Caco-2 (cell line): ENCODE data around the gene TTC28. TPM values are rescaled to one million over a fixed set of nuclear protein-coding genes. Genes with fewer than 3 reads are reported as not detected.

Experiments
- BruUV-seq: library from RNA; stranded (reverse); fragments of 400-500 nt; replicated peaks from 2 replicates; lab custom pipeline; 2021; lab: Mats Ljungman, UMichigan
- CTCF ChIA-PET: fragments of 300-600 bp; sonication (Branson Sonifier 250); formaldehyde crosslinking; loops from one replicate; lab custom pipeline; 2022; ENCODE audit warnings: antibody characterized with exemption; lab: Charles Lee
- POLR2A ChIA-PET: fragments of 300-600 bp; sonication (Branson Sonifier 250); formaldehyde crosslinking; loops from one replicate; lab custom pipeline; 2022; ENCODE audit warnings: antibody characterized with exemption; lab: Charles Lee
- DNase-seq, 2 experiments: peaks; one replicate each; pipeline versions ENCODE4 v3.0.0 to v3.0.0-alpha.2; 2020 to 2022
- H3K27me3 ChIP-seq: replicated peaks from 2 replicates; pipeline ENCODE4 v1.6.0; 2011; ENCODE audit warnings: low read length; ENCODE audit not compliant: control insufficient read depth, insufficient read depth
- H3K36me3 ChIP-seq: 2 replicates; pipeline ENCODE4 v1.5.1; 2011; ENCODE audit warnings: low read length; ENCODE audit not compliant: control insufficient read depth, insufficient read depth
- H3K4me1 ChIP-seq: fragments of 250-450 bp; sonication (Bioruptor Pico); 2 replicates; pipeline ENCODE4 v1.5.1; 2020; ENCODE audit warnings: mild to moderate bottlenecking
- H3K4me3 ChIP-seq: 2 replicates; pipeline ENCODE4 v1.5.1; 2011; ENCODE audit warnings: low read depth, mild to moderate bottlenecking, control low read depth, low read length
- H3K9me3 ChIP-seq: fragments of 250-450 bp; sonication (Bioruptor Pico); 2 replicates; pipeline ENCODE4 v1.5.1; 2020; ENCODE audit warnings: mild to moderate bottlenecking, moderate library complexity
- H3K27ac Mint-ChIP-seq: one replicate; pipeline ENCODE4 v1.8.0; 2022; ENCODE audit warnings: mixed read lengths; ENCODE audit not compliant: unreplicated experiment
- H3K27me3 Mint-ChIP-seq: one replicate; pipeline ENCODE4 v1.8.0; 2022; ENCODE audit warnings: mixed read lengths; ENCODE audit not compliant: insufficient read depth, unreplicated experiment
- H3K36me3 Mint-ChIP-seq: one replicate; pipeline ENCODE4 v1.8.0; 2022; ENCODE audit warnings: mild to moderate bottlenecking, mixed read lengths; ENCODE audit not compliant: insufficient read depth, unreplicated experiment
- H3K4me1 Mint-ChIP-seq: one replicate; pipeline ENCODE4 v1.8.0; 2022; ENCODE audit warnings: low read depth, mixed read lengths; ENCODE audit not compliant: unreplicated experiment
- H3K4me3 Mint-ChIP-seq: one replicate; pipeline ENCODE4 v1.8.0; 2022; ENCODE audit warnings: mild to moderate bottlenecking, moderate library complexity, mixed read lengths; ENCODE audit not compliant: unreplicated experiment
- H3K9me3 Mint-ChIP-seq: one replicate; pipeline ENCODE4 v1.8.0; 2022; ENCODE audit warnings: mixed read lengths; ENCODE audit not compliant: unreplicated experiment
- CTCF ChIP-seq, 2 experiments: fragments of 200-600 bp in 1 of 2; IDR thresholded peaks; 1 replicate in 1 of 2; 2 replicates in 1 of 2; pipeline versions ENCODE4 v1.5.1 to v1.8.0; 2011 to 2022; ENCODE audit warnings: antibody characterized with exemption in 1 of 2, control low read depth in 1 of 2, inconsistent platforms in 1 of 2, low read depth in 1 of 2, low read length in 1 of 2, mild to moderate bottlenecking in 1 of 2, moderate library complexity in 1 of 2; ENCODE audit not compliant: insufficient read depth in 1 of 2, severe bottlenecking in 1 of 2, unreplicated experiment in 1 of 2
- intact Hi-C: fragments of 100-400 bp; cut with micrococcal nuclease; formaldehyde crosslinking; loops from one replicate; pipeline ENCODE4 v1.10.0; 2022; ENCODE audit not compliant: unreplicated experiment
- total RNA-seq: library from RNA; stranded (reverse); gene quantifications from 2 replicates; pipeline ENCODE4 v1.2.3, GENCODE V29; 2022

Gene TTC28
- total RNA-seq, 1 experiment from 2014 or later, result 12.0 TPM

- no peaks in the 10 kb centered on the region for H3K27me3 Mint-ChIP-seq
- H3K4me1 Mint-ChIP-seq, result no peaks in the 10 kb centered on the region
- H3K4me3 Mint-ChIP-seq, result no peak overlapping the region
- CTCF ChIA-PET, result no interaction called here
- intact Hi-C loops, result no loop called here
- no peaks in the 10 kb centered on the region for H3K36me3 Mint-ChIP-seq
- no TSS peak for BruUV-seq
- 0 out of 2 replicates have a peak, but pooled peaks cover 5% of the 10 kb centered on the region for H3K9me3 ChIP-seq
- H3K27ac Mint-ChIP-seq, result no peak overlapping the region
- no peaks in the 10 kb centered on the region for H3K4me1 ChIP-seq
- H3K9me3 Mint-ChIP-seq, result no peaks in the 10 kb centered on the region
- no peak overlapping the region for H3K4me3 ChIP-seq
- TF ChIP-seq CTCF (IDR thresholded peaks at IDR 0.05; ENCODE audit: insufficient read depth in 1 of 2, low read depth in 1 of 2, low read length in 1 of 2, severe bottlenecking in 1 of 2, unreplicated experiment in 1 of 2), result no peak
- H3K36me3 ChIP-seq, result no peaks in the 10 kb centered on the region
- H3K27me3 ChIP-seq, result no peaks in the 10 kb centered on the region
- no peak for DNase-seq
- POLR2A ChIA-PET, result no interaction called here
Observed at GRCh38 chr22:28648792-28649191, 30.8 kb downstream of the TTC28 start.

DNA sequence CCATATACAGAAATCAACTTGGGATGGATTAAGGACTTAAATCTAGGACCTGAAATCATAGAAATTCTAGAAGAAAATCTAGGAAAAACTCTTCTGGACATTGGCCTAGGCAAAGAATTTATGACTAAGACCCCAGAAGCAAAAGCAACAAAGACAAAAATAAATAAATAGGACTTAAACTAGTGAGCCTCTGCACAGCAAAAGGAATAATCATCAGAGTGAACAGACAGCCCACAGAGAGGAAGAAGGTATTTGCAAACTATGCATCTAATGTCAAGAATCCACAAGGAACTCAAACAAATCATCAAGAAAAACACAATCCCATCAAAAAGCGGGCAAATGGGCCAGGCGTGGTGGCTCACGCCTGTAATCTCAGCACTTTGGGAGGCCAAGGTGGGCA is 32.4 kb downstream of the TTC28 start:
- intact Hi-C loops, result no loop called here
- no peaks in the 10 kb centered on the region for H3K4me1 Mint-ChIP-seq
- Histone ChIP-seq H3K9me3 (0 out of 2 replicates have a peak, but pooled peaks cover 1% of the 10 kb centered on the region), H3K36me3 (no peaks in the 10 kb centered on the region), H3K4me1 (no peaks in the 10 kb centered on the region), H3K4me3 (no peak overlapping the region), H3K27me3 (no peaks in the 10 kb centered on the region)
- TF ChIP-seq CTCF (IDR thresholded peaks at IDR 0.05; ENCODE audit: insufficient read depth in 1 of 2, low read depth in 1 of 2, low read length in 1 of 2, severe bottlenecking in 1 of 2, unreplicated experiment in 1 of 2), result no peak
- no peaks in the 10 kb centered on the region for H3K9me3 Mint-ChIP-seq
- no peak overlapping the region for H3K4me3 Mint-ChIP-seq
- BruUV-seq, result no TSS peak
- DNase-seq, result no peak
- no peak overlapping the region for H3K27ac Mint-ChIP-seq
- no peaks in the 10 kb centered on the region for H3K36me3 Mint-ChIP-seq
- POLR2A ChIA-PET, result no interaction called here
- H3K27me3 Mint-ChIP-seq, result no peaks in the 10 kb centered on the region
- CTCF ChIA-PET, result interaction anchor here (0.6 kb wide), 1 partner anchor 30 kb away, joined by 4 read pairs; no protein-coding TSS in a partner anchor

DNA sequence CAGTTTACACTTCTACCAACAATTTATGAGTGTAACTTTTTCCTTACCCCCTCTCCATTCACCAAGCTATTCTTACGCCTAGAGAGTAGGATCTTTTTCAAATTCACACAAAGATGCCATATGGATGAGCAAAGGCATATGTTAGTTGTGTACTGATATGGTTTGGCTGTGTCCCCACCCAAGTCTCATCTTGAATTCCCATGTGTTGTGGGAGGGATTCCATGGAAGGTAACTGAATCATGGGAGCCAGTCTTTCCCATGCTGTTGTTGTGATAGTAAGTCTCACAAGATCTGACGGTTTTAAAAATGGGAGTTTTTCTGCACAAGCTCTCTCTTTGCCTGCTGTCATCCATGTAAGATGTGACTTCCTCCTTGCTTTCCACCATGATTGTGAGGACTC is 40.3 kb downstream of the TTC28 start:
- Histone ChIP-seq H3K9me3 (no peaks in the 10 kb centered on the region), H3K27me3 (no peaks in the 10 kb centered on the region), H3K36me3 (no peaks in the 10 kb centered on the region), H3K4me3 (no peak overlapping the region), H3K4me1 (no peaks in the 10 kb centered on the region)
- Mint-ChIP-seq H3K27me3 (no peaks in the 10 kb centered on the region), H3K36me3 (no peaks in the 10 kb centered on the region), H3K4me1 (no peaks in the 10 kb centered on the region), H3K4me3 (no peak overlapping the region), H3K9me3 (no peaks in the 10 kb centered on the region), H3K27ac (no peak overlapping the region)
- intact Hi-C loops, result no loop called here
- ChIA-PET CTCF (no interaction called here), POLR2A (no interaction called here)
- BruUV-seq, result no TSS peak
- TF ChIP-seq CTCF (IDR thresholded peaks at IDR 0.05; ENCODE audit: insufficient read depth in 1 of 2, low read depth in 1 of 2, low read length in 1 of 2, severe bottlenecking in 1 of 2, unreplicated experiment in 1 of 2), result no peak
- DNase-seq, result no peak
